ENCODE measurements around the gene MED20.

GRCh38 chr6:41960028-41960427 is 39.1 kb upstream of the MED20 start:
- TF ChIP-seq POLR2AphosphoS2 (conservative IDR thresholded peaks at IDR 0.05; ENCODE audit: low read length) (no peak), POLR2A (IDR thresholded peaks at IDR 0.05; ENCODE audit: low read length) (no peak), CTCF (IDR thresholded peaks at IDR 0.05) (no peak)

Measured in A549 (cell line).